K562 (cell line): ENCODE results near the gene GADD45G. TPM values are rescaled to one million over a fixed set of nuclear protein-coding genes. Genes with fewer than 3 reads are reported as not detected.
A peak's percentile ranks its signal among the peaks of the same experiment; 100 is the strongest.

Source experiments
- ATAC-seq: fragments of 200-7000 bp; cut with Tn5 transposase; 3 replicates; pipeline ENCODE4 v1.9.1; 2020; ENCODE audit warnings: moderate library complexity
- BruUV-seq: library from RNA; stranded (reverse); fragments of 400-500 nt; replicated peaks from 2 replicates; lab custom pipeline; 2021; lab: Mats Ljungman, UMichigan
- CTCF ChIA-PET: fragments of 300-600 bp; formaldehyde crosslinking; extraction: SDS; loops from one replicate; lab custom pipeline; 2021; ENCODE audit warnings: low intra/inter-chr PET ratio; lab: Yijun Ruan, JAX
- POLR2A ChIA-PET: fragments of 300-600, 350-650 bp; sonication (Branson Sonifier 250); formaldehyde crosslinking; extraction: SDS; loops from one replicate; lab custom pipeline; 2021; ENCODE audit warnings: antibody characterized with exemption, inconsistent platforms; lab: Yijun Ruan, JAX
- DNase-seq, 4 experiments: peaks; one replicate each; pipeline versions ENCODE4 v3.0.0 to v3.0.0-alpha.2; 2011 to 2018; ENCODE audit warnings: low spot score in 3 of 4, mixed read lengths in 3 of 4; ENCODE audit errors: extremely low read depth in 1 of 4
- FAIRE-seq: peaks from 2 replicates; lab custom pipeline; 2011; peaks lifted over from hg19 to GRCh38; lab: Jason Lieb, UNC
- H2AFZ ChIP-seq: 2 replicates; pipeline ENCODE4 v1.6.0; 2011; ENCODE audit warnings: low read depth, low read length, control low read depth, inconsistent platforms
- H3K27ac ChIP-seq: fragments of 200-600 bp; 3 replicates; pipeline ENCODE4 v1.8.0; 2011; ENCODE audit warnings: low read depth, mild to moderate bottlenecking, control low read depth, inconsistent platforms, low read length, moderate library complexity, mixed read lengths; ENCODE audit errors: extremely low read depth
- H3K27me3 ChIP-seq, 2 experiments: fragments of 300-600 bp in 1 of 2; 2 replicates in 1 of 2; 3 replicates in 1 of 2; pipeline versions ENCODE4 v1.6.0 to v1.8.0; 2011; ENCODE audit warnings: inconsistent platforms in 2 of 2, low read length in 2 of 2, mild to moderate bottlenecking in 1 of 2, mixed read lengths in 1 of 2, moderate library complexity in 1 of 2; ENCODE audit not compliant: control insufficient read depth in 2 of 2, insufficient read depth in 2 of 2
- H3K36me3 ChIP-seq: fragments of 300-600 bp; 3 replicates; pipeline ENCODE4 v1.8.0; 2011; ENCODE audit warnings: mild to moderate bottlenecking, low read length, inconsistent platforms; ENCODE audit not compliant: control insufficient read depth, insufficient read depth
- H3K4me1 ChIP-seq, 2 experiments: fragments of 200-600 bp in 1 of 2; replicated peaks in 1 of 2; 2 replicates in 1 of 2; 3 replicates in 1 of 2; pipeline versions ENCODE4 v1.5.1 to v1.8.0; 2011; ENCODE audit warnings: inconsistent platforms in 2 of 2, low read length in 2 of 2, mild to moderate bottlenecking in 1 of 2, mixed read lengths in 1 of 2, moderate library complexity in 1 of 2; ENCODE audit not compliant: control insufficient read depth in 2 of 2, insufficient read depth in 2 of 2
- H3K4me2 ChIP-seq: 2 replicates; pipeline ENCODE4 v1.6.1; 2011; ENCODE audit warnings: low read length, control low read depth, inconsistent platforms, mixed read lengths; ENCODE audit not compliant: insufficient read depth
- H3K4me3 ChIP-seq: fragments of 200-600 bp; sonication (generic), shearing (Covaris generic); 2 replicates; pipeline ENCODE4 v1.5.1; 2016; ENCODE audit warnings: control low read depth, inconsistent platforms
- H3K79me2 ChIP-seq: fragments of 200-600 bp; 3 replicates; pipeline ENCODE4 v1.8.0; 2011; ENCODE audit warnings: low read length, inconsistent platforms; ENCODE audit not compliant: control insufficient read depth, insufficient read depth
- H3K9ac ChIP-seq, 2 experiments: 2 replicates each; pipeline versions ENCODE4 v1.6.0 to v1.6.1; 2011; ENCODE audit warnings: low read depth in 2 of 2, low read length in 2 of 2, control low read depth in 1 of 2, inconsistent platforms in 1 of 2, mild to moderate bottlenecking in 1 of 2, mixed read lengths in 1 of 2; ENCODE audit not compliant: insufficient read depth in 1 of 2
- H3K9me1 ChIP-seq: one replicate; pipeline ENCODE4 v1.6.0; 2011; ENCODE audit warnings: inconsistent platforms, mild to moderate bottlenecking, low read length, moderate library complexity; ENCODE audit not compliant: control insufficient read depth, insufficient read depth
- H3K9me3 ChIP-seq: replicated peaks from 2 replicates; pipeline ENCODE4 v1.5.1; 2011; ENCODE audit warnings: low read depth, low read length, inconsistent platforms; ENCODE audit not compliant: control insufficient read depth, insufficient read depth
- H4K20me1 ChIP-seq: replicated peaks from 2 replicates; pipeline ENCODE4 v1.6.1; 2011; ENCODE audit warnings: low read length, inconsistent platforms, mixed read lengths; ENCODE audit not compliant: control insufficient read depth, insufficient read depth
- CTCF ChIP-seq, 3 experiments: IDR thresholded peaks in 2 of 3; conservative IDR thresholded peaks in 1 of 3; 2 replicates each; pipeline ENCODE4 v1.5.1; 2011 to 2012; ENCODE audit warnings: low read length in 3 of 3, mild to moderate bottlenecking in 3 of 3, control low read depth in 2 of 3, improper control_type of control experiment in 1 of 3, inconsistent platforms in 1 of 3, low read depth in 1 of 3, mixed read lengths in 1 of 3, moderate library complexity in 1 of 3; ENCODE audit not compliant: insufficient read depth in 2 of 3
- ELF4 ChIP-seq: fragments of 450-650 bp; formaldehyde crosslinking; IDR thresholded peaks from 2 replicates; pipeline ENCODE4 v1.4.0; 2022; ENCODE audit warnings: missing genetic modification characterization
- SMAD1 ChIP-seq: fragments of 150-350 bp; IDR thresholded peaks from 2 replicates; pipeline ENCODE4 v1.6.1; 2014; ENCODE audit warnings: low read length, low read depth; ENCODE audit not compliant: partially characterized antibody
- SREBF1 ChIP-seq: fragments of 150-350 bp; IDR thresholded peaks from 2 replicates; pipeline ENCODE4 v1.6.1; 2014; ENCODE audit warnings: antibody characterized with exemption, low read depth, low read length, borderline replicate concordance
- TCFL5 ChIP-seq: fragments of 250-450 bp; sonication (Bioruptor Pico); conservative IDR thresholded peaks from 2 replicates; pipeline ENCODE4 v1.6.1; 2021; ENCODE audit warnings: mild to moderate bottlenecking, moderate library complexity, matching md5 sums
- THRAP3 ChIP-seq: fragments of 450-650 bp; IDR thresholded peaks from 2 replicates; pipeline ENCODE4 v1.6.1; 2016; ENCODE audit warnings: mild to moderate bottlenecking, inconsistent platforms, borderline replicate concordance
- ZKSCAN3 ChIP-seq: fragments of 250-450 bp; sonication (Bioruptor Pico); IDR thresholded peaks from 2 replicates; pipeline ENCODE4 v1.4.0; 2020
- WGBS: fragments of 100-300 bp; shearing (Covaris generic); methylation state at CpG from one replicate; pipeline ENCODE4 v1.1.6; 2016; ENCODE audit warnings: low coverage, mixed read lengths; ENCODE audit not compliant: insufficient coverage; ENCODE audit errors: missing lambda C conversion rate; 5-methylcytosine and 5-hydroxymethylcytosine counted together
- in situ Hi-C: fragments of 300-500 bp; cut with MboI; formaldehyde crosslinking; loops from 4 replicates; pipeline ENCODE4 v1.15.0; 2018; ENCODE audit warnings: inconsistent platforms, mixed read lengths
- intact Hi-C: fragments of 100-400 bp; cut with micrococcal nuclease; formaldehyde crosslinking; loops from 2 replicates; pipeline ENCODE4 v1.14.2; 2022
- polyA plus RNA-seq, 8 experiments: library from polyadenylated mRNA; depleted of rRNA in 4 of 8; stranded (reverse) in 5 of 8; unstranded in 3 of 8; fragments of >200 nt; fragmentation: Nextera tagmentation in 2 of 8; fragmentation: Illumina TruSeq in 1 of 8; extraction: Ambion mirVana in 2 of 8; extraction: Trizol in 1 of 8; gene quantifications; 2 replicates each; pipeline versions ENCODE4 v1.2.1 to v1.2.3, GENCODE V29; 2011 to 2014; ENCODE audit warnings: inconsistent platforms in 1 of 8, missing spikeins in 1 of 8
- total RNA-seq, 7 experiments: library from RNA; depleted of rRNA in 6 of 7; stranded (reverse); fragments of >200 nt in 6 of 7; fragmentation: Illumina TruSeq in 2 of 7; extraction: Trizol in 2 of 7; gene quantifications; 2 replicates each; pipeline versions ENCODE4 v1.2.1 to v1.2.3, GENCODE V29; 2011 to 2021; ENCODE audit warnings: low replicate concordance in 1 of 7

Gene GADD45G
- total and polyA plus RNA-seq, 9 of the 15 experiments (the other 6 are each of a cell fraction or from before 2014, with no cell fraction given) = 0.20 to 0.34 TPM; not detected in 7

DNA sequence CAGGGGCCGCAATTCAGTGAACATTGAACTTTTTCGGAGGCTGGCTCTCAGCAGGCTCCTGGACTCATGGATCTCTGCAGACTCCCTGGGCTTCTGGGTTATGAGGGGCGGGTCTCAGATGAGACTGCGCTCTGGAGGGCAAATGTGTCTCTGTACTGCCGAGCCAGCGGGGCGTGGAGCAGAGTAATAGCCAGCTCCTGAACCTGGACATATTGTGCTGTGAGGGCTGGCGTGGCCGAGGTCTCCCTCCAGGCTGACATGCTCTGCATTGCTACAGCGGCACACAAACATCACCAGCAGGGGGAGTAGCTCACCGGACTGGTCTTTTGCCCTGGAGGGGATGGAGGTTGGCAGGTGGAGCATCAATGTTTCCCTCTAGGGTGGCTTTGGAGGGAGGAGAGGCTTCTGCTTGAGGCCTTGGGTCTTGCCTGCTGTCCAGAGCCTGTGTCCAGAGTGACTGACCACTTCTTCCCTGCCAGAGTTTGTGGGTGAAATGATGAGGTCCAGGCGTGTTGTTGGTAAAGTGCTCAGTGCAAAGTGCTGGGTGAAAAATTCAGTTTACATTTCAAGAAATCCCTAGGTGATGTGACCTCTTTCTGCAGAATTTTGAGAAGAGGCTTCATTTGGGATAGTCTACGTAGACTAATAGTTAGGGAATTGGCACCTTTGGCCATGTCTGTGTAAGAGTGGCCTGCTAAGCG lies 10.9 kb upstream of the GADD45G start (continued):
- peak; percentile 51 to 69 (median 53) for TF ChIP-seq CTCF (IDR thresholded peaks at IDR 0.05 in 2 of 3, conservative IDR thresholded peaks at IDR 0.05 in 1 of 3; ENCODE audit: insufficient read depth in 2 of 3, low read depth in 1 of 3, low read length in 3 of 3)
- no peak for TF ChIP-seq TCFL5
- TF ChIP-seq ZKSCAN3 (CRISPR knock-in tag) = no peak
- TF ChIP-seq THRAP3 = no peak
- TF ChIP-seq SMAD1 = no peak
- TF ChIP-seq SREBF1 = no peak
- TF ChIP-seq ELF4 (CRISPR knock-in tag) = no peak

GRCh38 chr9:89594811-89595550 lies 9.8 kb upstream of the GADD45G start:
- H3K4me3 ChIP-seq = no peak overlapping the region
- H3K27me3 ChIP-seq = peaks cover 0 to 17% of the 10 kb centered on the region in 2 experiments; a peak in 2 of 5 replicates
- no peaks in the 10 kb centered on the region for H3K4me1 ChIP-seq
- no peak overlapping the region for H3K9ac ChIP-seq
- intact Hi-C loops (no loop called here), in situ Hi-C loops (loop anchor here (25.0 kb wide), 1 partner anchor 1292 kb away; no protein-coding TSS in a partner anchor)
- no peak overlapping the region for H3K27ac ChIP-seq
- H3K4me2 ChIP-seq = no peak overlapping the region
- no peaks in the 10 kb centered on the region for H3K36me3 ChIP-seq
- H4K20me1 ChIP-seq = no peaks in the 10 kb centered on the region
- ATAC-seq = no peak
- ChIA-PET POLR2A (no interaction called here), CTCF (interaction anchor here (0.6 kb wide), 1 partner anchor 502 kb away, joined by 3 read pairs; no protein-coding TSS in a partner anchor)
- H3K79me2 ChIP-seq = no peaks in the 10 kb centered on the region
- H2AFZ ChIP-seq = no peak overlapping the region
- 0% methylated on average over 5 of the region's 8 CpGs for WGBS
- DNase-seq = no peak
- no peaks in the 10 kb centered on the region for H3K9me3 ChIP-seq
- H3K9me1 ChIP-seq = no peaks in the 10 kb centered on the region
- BruUV-seq = no TSS peak
- FAIRE-seq = no peak
